GM23338 (cell line): Measurements from ENCODE around the gene SYNPO. TPM values are rescaled to one million over a fixed set of nuclear protein-coding genes. Genes with fewer than 3 reads are reported as not detected.

ENCODE experiments used
- ATAC-seq: fragments of 200-7000 bp; cut with Tn5 transposase; 3 replicates; pipeline ENCODE4 v1.9.1; 2020
- DNase-seq: peaks from one replicate; pipeline ENCODE4 v3.0.0-alpha.2; 2015; ENCODE audit warnings: low spot score
- H2AFZ ChIP-seq: fragments of 200-600 bp; sonication (generic); 2 replicates; pipeline ENCODE4 v1.8.0; 2016; ENCODE audit warnings: antibody characterized with exemption, mild to moderate bottlenecking, moderate library complexity
- H3F3A ChIP-seq: fragments of 200-600 bp; sonication (generic); replicated peaks from 2 replicates; pipeline ENCODE4 v1.8.0; 2017; ENCODE audit warnings: antibody characterized with exemption, mixed run types, low read depth
- H3K27ac ChIP-seq: fragments of 200-600 bp; sonication (generic); 2 replicates; pipeline ENCODE4 v1.6.1; 2016; ENCODE audit warnings: low read depth
- H3K27me3 ChIP-seq: fragments of 200-600 bp; sonication (generic); 2 replicates; pipeline ENCODE4 v1.8.0; 2016; ENCODE audit warnings: mild to moderate bottlenecking, mixed run types, moderate library complexity; ENCODE audit not compliant: insufficient read depth
- H3K36me3 ChIP-seq: fragments of 200-600 bp; sonication (generic); 2 replicates; pipeline ENCODE4 v1.8.0; 2016; ENCODE audit warnings: mild to moderate bottlenecking; ENCODE audit not compliant: insufficient read depth
- H3K4me1 ChIP-seq: fragments of 200-600 bp; sonication (generic); 2 replicates; pipeline ENCODE4 v1.8.0; 2016; ENCODE audit warnings: mild to moderate bottlenecking, moderate library complexity; ENCODE audit not compliant: insufficient read depth
- H3K4me2 ChIP-seq: fragments of 200-600 bp; sonication (generic); 2 replicates; pipeline ENCODE4 v1.7.1; 2017; ENCODE audit warnings: mixed run types
- H3K4me3 ChIP-seq: fragments of 200-600 bp; sonication (generic); 2 replicates; pipeline ENCODE4 v1.6.1; 2016; ENCODE audit warnings: mixed run types
- H3K79me2 ChIP-seq: fragments of 200-600 bp; sonication (generic); replicated peaks from 2 replicates; pipeline ENCODE4 v1.8.0; 2017; ENCODE audit warnings: mild to moderate bottlenecking; ENCODE audit not compliant: insufficient read depth
- H3K9me2 ChIP-seq: fragments of 200-600 bp; sonication (generic); 2 replicates; pipeline ENCODE4 v1.8.0; 2017; ENCODE audit not compliant: insufficient read depth
- H4K20me1 ChIP-seq: fragments of 200-600 bp; sonication (generic); replicated peaks from 2 replicates; pipeline ENCODE4 v1.8.0; 2017; ENCODE audit warnings: mild to moderate bottlenecking; ENCODE audit not compliant: insufficient read depth
- H3K27ac Mint-ChIP-seq: 2 replicates; pipeline ENCODE4 v1.8.0; 2020; ENCODE audit warnings: inconsistent platforms, mild to moderate bottlenecking, moderate library complexity, mixed read lengths
- H3K27me3 Mint-ChIP-seq: 3 replicates; pipeline ENCODE4 v1.8.0; 2022; ENCODE audit warnings: low read depth, mild to moderate bottlenecking, moderate library complexity, mixed read lengths, inconsistent platforms; ENCODE audit not compliant: insufficient read depth, poor library complexity
- H3K36me3 Mint-ChIP-seq: 3 replicates; pipeline ENCODE4 v1.8.0; 2021; ENCODE audit warnings: low read depth, mild to moderate bottlenecking, inconsistent platforms, moderate library complexity, mixed read lengths
- H3K4me1 Mint-ChIP-seq: 3 replicates; pipeline ENCODE4 v1.8.0; 2020; ENCODE audit warnings: mild to moderate bottlenecking, inconsistent platforms, mixed read lengths
- H3K4me3 Mint-ChIP-seq: 3 replicates; pipeline ENCODE4 v1.8.0; 2021; ENCODE audit warnings: moderate library complexity, mild to moderate bottlenecking, inconsistent platforms, mixed read lengths
- H3K9me3 Mint-ChIP-seq: 3 replicates; pipeline ENCODE4 v1.8.0; 2020; ENCODE audit warnings: moderate library complexity, mild to moderate bottlenecking, inconsistent platforms, mixed read lengths
- CREB1 ChIP-seq: fragments of 250-450 bp; sonication (Bioruptor Pico); IDR thresholded peaks from 2 replicates; pipeline ENCODE4 v1.5.0; 2020; ENCODE audit warnings: low read depth, mild to moderate bottlenecking, moderate library complexity
- EZH2 ChIP-seq: fragments of 200-600 bp; sonication (generic); IDR thresholded peaks from one replicate; pipeline ENCODE4 v1.8.0; 2017; ENCODE audit warnings: antibody characterized with exemption, mild to moderate bottlenecking, low read depth; ENCODE audit not compliant: unreplicated experiment
- EZH2phosphoT487 ChIP-seq: fragments of 200-600 bp; sonication (generic); IDR thresholded peaks from one replicate; pipeline ENCODE4 v1.8.1; 2018; ENCODE audit warnings: antibody characterized with exemption; ENCODE audit not compliant: unreplicated experiment
- JUNB ChIP-seq: IDR thresholded peaks from one replicate; pipeline ENCODE4 v1.6.1; 2016; ENCODE audit warnings: antibody characterized with exemption; ENCODE audit not compliant: unreplicated experiment
- NANOG ChIP-seq: IDR thresholded peaks from 2 replicates; pipeline ENCODE4 v1.6.1; 2016; ENCODE audit warnings: antibody characterized with exemption, borderline replicate concordance
- POLR2AphosphoS5 ChIP-seq: IDR thresholded peaks from 2 replicates; pipeline ENCODE4 v1.6.1; 2016; ENCODE audit warnings: antibody characterized with exemption, low read depth
- STAT1 ChIP-seq: IDR thresholded peaks from one replicate; pipeline ENCODE4 v1.6.1; 2016; ENCODE audit warnings: antibody characterized with exemption; ENCODE audit not compliant: unreplicated experiment
- ZNF114 ChIP-seq: fragments of 250-450 bp; sonication (Bioruptor Pico); IDR thresholded peaks from 2 replicates; pipeline ENCODE4 v1.5.0; 2020; ENCODE audit warnings: mild to moderate bottlenecking, moderate library complexity
- ZNF331 ChIP-seq: fragments of 250-450 bp; sonication (Bioruptor Pico); IDR thresholded peaks from 2 replicates; pipeline ENCODE4 v1.5.0; 2020; ENCODE audit warnings: low read depth, mild to moderate bottlenecking, moderate library complexity
- polyA plus RNA-seq: library from polyadenylated mRNA; unstranded; fragments of >200 nt; fragmentation: Nextera tagmentation; extraction: Ambion mirVana; gene quantifications from 2 replicates; pipeline ENCODE4 v1.2.1, GENCODE V29; 2016
- total RNA-seq: library from RNA; depleted of rRNA; stranded (reverse); fragments of >200 nt; shearing (Covaris generic); gene quantifications from 2 replicates; pipeline ENCODE4 v1.2.3, GENCODE V29; 2014
- TF ChIP-seq, protein P1 (sequence below): IDR thresholded peaks from 2 replicates; pipeline ENCODE4 v1.6.1; 2016; ENCODE audit warnings: antibody characterized with exemption
- TF ChIP-seq, protein P2 (sequence below): fragments of 250-450 bp; sonication (Bioruptor Pico); IDR thresholded peaks from 2 replicates; pipeline ENCODE4 v1.5.0; 2020; ENCODE audit warnings: mild to moderate bottlenecking, moderate library complexity
- TF ChIP-seq, protein P3 (sequence below), 2 experiments: fragments of 200-600 bp in 1 of 2; sonication (generic) in 1 of 2; conservative IDR thresholded peaks; 2 replicates each; pipeline versions ENCODE4 v1.5.1 to v1.6.1; 2016 to 2017; ENCODE audit warnings: antibody characterized with exemption in 2 of 2, low read depth in 2 of 2, mild to moderate bottlenecking in 2 of 2, moderate library complexity in 1 of 2
- TF ChIP-seq, protein P4 (sequence below): IDR thresholded peaks from one replicate; pipeline ENCODE4 v1.6.1; 2018; ENCODE audit warnings: antibody characterized with exemption; ENCODE audit not compliant: unreplicated experiment

Gene SYNPO
- total and polyA plus RNA-seq, 2 experiments from 2014 or later = 0.16 to 1.3 TPM

DNA sequence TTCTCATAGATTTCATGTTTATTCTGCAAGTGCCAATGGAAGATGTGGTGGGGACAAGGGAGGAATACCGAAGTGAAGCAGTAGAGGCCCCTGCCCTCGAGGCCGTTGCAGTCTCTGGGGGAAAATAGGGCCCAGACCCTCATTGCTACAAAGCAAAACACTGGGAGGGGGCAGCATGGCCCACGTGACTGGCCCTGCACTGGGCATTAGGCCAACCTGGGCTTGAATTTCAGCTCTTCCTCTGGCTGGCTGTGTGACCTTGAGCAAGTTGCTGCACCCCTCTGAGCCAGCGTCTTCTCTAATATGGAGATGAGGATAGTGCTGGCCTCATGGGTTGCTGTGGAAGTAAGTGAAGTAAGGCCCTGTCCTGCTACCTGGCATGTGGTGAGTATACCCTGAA is 709 bp upstream of the SYNPO start:
- Histone ChIP-seq H3K9me2 (no peaks in the 10 kb centered on the region), H3K27ac (no peak overlapping the region), H4K20me1 (no peaks in the 10 kb centered on the region), H3K27me3 (no peaks in the 10 kb centered on the region), H3K36me3 (no peaks in the 10 kb centered on the region), H3F3A (no peaks in the 10 kb centered on the region), H3K4me1 (peaks cover 7% of the 10 kb centered on the region; the same call in 1 of the 2 replicates), H2AFZ (no peak overlapping the region), H3K4me2 (no peak overlapping the region), H3K79me2 (no peaks in the 10 kb centered on the region), H3K4me3 (no peak overlapping the region)
- H3K27ac Mint-ChIP-seq = no peak overlapping the region
- no peaks in the 10 kb centered on the region for H3K36me3 Mint-ChIP-seq
- H3K4me3 Mint-ChIP-seq = no peak overlapping the region; the same call in 2 of the 3 replicates
- no peak for ATAC-seq
- DNase-seq = no peak
- H3K27me3 Mint-ChIP-seq = peaks cover 13% of the 10 kb centered on the region
- TF ChIP-seq ZNF331 = no peak
- no peak for TF ChIP-seq ZNF114 (CRISPR knock-in tag)
- no peak for TF ChIP-seq JUNB
- TF ChIP-seq NANOG = no peak
- TF ChIP-seq, protein P1, sequence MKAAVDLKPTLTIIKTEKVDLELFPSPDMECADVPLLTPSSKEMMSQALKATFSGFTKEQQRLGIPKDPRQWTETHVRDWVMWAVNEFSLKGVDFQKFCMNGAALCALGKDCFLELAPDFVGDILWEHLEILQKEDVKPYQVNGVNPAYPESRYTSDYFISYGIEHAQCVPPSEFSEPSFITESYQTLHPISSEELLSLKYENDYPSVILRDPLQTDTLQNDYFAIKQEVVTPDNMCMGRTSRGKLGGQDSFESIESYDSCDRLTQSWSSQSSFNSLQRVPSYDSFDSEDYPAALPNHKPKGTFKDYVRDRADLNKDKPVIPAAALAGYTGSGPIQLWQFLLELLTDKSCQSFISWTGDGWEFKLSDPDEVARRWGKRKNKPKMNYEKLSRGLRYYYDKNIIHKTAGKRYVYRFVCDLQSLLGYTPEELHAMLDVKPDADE = no peak
- no peak for TF ChIP-seq CREB1
- no peak for TF ChIP-seq POLR2AphosphoS5
- TF ChIP-seq, protein P2, sequence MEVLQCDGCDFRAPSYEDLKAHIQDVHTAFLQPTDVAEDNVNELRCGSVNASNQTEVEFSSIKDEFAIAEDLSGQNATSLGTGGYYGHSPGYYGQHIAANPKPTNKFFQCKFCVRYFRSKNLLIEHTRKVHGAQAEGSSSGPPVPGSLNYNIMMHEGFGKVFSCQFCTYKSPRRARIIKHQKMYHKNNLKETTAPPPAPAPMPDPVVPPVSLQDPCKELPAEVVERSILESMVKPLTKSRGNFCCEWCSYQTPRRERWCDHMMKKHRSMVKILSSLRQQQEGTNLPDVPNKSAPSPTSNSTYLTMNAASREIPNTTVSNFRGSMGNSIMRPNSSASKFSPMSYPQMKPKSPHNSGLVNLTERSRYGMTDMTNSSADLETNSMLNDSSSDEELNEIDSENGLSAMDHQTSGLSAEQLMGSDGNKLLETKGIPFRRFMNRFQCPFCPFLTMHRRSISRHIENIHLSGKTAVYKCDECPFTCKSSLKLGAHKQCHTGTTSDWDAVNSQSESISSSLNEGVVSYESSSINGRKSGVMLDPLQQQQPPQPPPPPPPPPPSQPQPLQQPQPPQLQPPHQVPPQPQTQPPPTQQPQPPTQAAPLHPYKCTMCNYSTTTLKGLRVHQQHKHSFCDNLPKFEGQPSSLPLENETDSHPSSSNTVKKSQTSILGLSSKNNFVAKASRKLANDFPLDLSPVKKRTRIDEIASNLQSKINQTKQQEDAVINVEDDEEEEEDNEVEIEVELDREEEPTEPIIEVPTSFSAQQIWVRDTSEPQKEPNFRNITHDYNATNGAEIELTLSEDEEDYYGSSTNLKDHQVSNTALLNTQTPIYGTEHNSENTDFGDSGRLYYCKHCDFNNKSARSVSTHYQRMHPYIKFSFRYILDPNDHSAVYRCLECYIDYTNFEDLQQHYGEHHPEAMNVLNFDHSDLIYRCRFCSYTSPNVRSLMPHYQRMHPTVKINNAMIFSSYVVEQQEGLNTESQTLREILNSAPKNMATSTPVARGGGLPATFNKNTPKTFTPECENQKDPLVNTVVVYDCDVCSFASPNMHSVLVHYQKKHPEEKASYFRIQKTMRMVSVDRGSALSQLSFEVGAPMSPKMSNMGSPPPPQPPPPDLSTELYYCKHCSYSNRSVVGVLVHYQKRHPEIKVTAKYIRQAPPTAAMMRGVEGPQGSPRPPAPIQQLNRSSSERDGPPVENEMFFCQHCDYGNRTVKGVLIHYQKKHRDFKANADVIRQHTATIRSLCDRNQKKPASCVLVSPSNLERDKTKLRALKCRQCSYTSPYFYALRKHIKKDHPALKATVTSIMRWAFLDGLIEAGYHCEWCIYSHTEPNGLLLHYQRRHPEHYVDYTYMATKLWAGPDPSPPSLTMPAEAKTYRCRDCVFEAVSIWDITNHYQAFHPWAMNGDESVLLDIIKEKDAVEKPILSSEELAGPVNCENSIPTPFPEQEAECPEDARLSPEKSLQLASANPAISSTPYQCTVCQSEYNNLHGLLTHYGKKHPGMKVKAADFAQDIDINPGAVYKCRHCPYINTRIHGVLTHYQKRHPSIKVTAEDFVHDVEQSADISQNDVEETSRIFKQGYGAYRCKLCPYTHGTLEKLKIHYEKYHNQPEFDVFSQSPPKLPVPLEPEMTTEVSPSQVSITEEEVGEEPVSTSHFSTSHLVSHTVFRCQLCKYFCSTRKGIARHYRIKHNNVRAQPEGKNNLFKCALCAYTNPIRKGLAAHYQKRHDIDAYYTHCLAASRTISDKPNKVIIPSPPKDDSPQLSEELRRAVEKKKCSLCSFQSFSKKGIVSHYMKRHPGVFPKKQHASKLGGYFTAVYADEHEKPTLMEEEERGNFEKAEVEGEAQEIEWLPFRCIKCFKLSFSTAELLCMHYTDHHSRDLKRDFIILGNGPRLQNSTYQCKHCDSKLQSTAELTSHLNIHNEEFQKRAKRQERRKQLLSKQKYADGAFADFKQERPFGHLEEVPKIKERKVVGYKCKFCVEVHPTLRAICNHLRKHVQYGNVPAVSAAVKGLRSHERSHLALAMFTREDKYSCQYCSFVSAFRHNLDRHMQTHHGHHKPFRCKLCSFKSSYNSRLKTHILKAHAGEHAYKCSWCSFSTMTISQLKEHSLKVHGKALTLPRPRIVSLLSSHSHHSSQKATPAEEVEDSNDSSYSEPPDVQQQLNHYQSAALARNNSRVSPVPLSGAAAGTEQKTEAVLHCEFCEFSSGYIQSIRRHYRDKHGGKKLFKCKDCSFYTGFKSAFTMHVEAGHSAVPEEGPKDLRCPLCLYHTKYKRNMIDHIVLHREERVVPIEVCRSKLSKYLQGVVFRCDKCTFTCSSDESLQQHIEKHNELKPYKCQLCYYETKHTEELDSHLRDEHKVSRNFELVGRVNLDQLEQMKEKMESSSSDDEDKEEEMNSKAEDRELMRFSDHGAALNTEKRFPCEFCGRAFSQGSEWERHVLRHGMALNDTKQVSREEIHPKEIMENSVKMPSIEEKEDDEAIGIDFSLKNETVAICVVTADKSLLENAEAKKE = no peak
- TF ChIP-seq, protein P3, sequence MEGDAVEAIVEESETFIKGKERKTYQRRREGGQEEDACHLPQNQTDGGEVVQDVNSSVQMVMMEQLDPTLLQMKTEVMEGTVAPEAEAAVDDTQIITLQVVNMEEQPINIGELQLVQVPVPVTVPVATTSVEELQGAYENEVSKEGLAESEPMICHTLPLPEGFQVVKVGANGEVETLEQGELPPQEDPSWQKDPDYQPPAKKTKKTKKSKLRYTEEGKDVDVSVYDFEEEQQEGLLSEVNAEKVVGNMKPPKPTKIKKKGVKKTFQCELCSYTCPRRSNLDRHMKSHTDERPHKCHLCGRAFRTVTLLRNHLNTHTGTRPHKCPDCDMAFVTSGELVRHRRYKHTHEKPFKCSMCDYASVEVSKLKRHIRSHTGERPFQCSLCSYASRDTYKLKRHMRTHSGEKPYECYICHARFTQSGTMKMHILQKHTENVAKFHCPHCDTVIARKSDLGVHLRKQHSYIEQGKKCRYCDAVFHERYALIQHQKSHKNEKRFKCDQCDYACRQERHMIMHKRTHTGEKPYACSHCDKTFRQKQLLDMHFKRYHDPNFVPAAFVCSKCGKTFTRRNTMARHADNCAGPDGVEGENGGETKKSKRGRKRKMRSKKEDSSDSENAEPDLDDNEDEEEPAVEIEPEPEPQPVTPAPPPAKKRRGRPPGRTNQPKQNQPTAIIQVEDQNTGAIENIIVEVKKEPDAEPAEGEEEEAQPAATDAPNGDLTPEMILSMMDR (conservative IDR thresholded peaks at IDR 0.05; ENCODE audit: low read depth in 2 of 2) = no peak
- TF ChIP-seq EZH2 = no peak
- no peak for TF ChIP-seq STAT1
- no peak for TF ChIP-seq EZH2phosphoT487
- TF ChIP-seq, protein P4, sequence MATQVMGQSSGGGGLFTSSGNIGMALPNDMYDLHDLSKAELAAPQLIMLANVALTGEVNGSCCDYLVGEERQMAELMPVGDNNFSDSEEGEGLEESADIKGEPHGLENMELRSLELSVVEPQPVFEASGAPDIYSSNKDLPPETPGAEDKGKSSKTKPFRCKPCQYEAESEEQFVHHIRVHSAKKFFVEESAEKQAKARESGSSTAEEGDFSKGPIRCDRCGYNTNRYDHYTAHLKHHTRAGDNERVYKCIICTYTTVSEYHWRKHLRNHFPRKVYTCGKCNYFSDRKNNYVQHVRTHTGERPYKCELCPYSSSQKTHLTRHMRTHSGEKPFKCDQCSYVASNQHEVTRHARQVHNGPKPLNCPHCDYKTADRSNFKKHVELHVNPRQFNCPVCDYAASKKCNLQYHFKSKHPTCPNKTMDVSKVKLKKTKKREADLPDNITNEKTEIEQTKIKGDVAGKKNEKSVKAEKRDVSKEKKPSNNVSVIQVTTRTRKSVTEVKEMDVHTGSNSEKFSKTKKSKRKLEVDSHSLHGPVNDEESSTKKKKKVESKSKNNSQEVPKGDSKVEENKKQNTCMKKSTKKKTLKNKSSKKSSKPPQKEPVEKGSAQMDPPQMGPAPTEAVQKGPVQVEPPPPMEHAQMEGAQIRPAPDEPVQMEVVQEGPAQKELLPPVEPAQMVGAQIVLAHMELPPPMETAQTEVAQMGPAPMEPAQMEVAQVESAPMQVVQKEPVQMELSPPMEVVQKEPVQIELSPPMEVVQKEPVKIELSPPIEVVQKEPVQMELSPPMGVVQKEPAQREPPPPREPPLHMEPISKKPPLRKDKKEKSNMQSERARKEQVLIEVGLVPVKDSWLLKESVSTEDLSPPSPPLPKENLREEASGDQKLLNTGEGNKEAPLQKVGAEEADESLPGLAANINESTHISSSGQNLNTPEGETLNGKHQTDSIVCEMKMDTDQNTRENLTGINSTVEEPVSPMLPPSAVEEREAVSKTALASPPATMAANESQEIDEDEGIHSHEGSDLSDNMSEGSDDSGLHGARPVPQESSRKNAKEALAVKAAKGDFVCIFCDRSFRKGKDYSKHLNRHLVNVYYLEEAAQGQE = no peak
- H3K4me1 Mint-ChIP-seq = peaks cover 37% of the 10 kb centered on the region
- H3K9me3 Mint-ChIP-seq = no peaks in the 10 kb centered on the region
